A549 treated with CORT108297 at 1 μM for 4 hours (cell line): ENCODE results near the gene CR1. TPM values are rescaled to one million over a fixed set of nuclear protein-coding genes. Genes with fewer than 3 reads are reported as not detected.

Experiments
- total RNA-seq: library from RNA; stranded (reverse); fragments of 200-300 nt; extraction: Qiagen RNA extraction; gene quantifications from 5 replicates; pipeline ENCODE4 v1.2.3, GENCODE V29; 2022

Gene CR1
- not detected in 5 replicates for total RNA-seq

GRCh38 chr1:207495801-207496792, at the start of gene CR1:
Gene CR1, plus strand, starts transcription at chr1:207496157. Its CDS starts 111 bp downstream, at chr1:207496268.

GRCh38 chr1:207454046-207454964, 41.7 kb upstream of the CR1 start, which contains the start of gene CR2:
Gene CR2, plus strand, starts transcription at chr1:207454328. Its CDS starts 91 bp downstream, at chr1:207454419.

GRCh38 chr1:207644852-207645634, 149.1 kb downstream of the CR1 start, which contains the start of gene CR1L:
Gene CR1L, plus strand, starts transcription at chr1:207645133. Its CDS starts 101 bp downstream, at chr1:207645234.

Other genes with a start within 250 kb of the CR1 start
- gene CD55, start 174.5 kb upstream of the CR1 start, total RNA-seq: 98.0 to 141 TPM (median 126 TPM) in 5 replicates
- 0.04 to 2.3 TPM in 2 of 5 replicates, not detected in the others for gene CR2, start 41.8 kb upstream of the CR1 start, total RNA-seq
- gene CR1L, start 149.0 kb downstream of the CR1 start, total RNA-seq: 0.16 TPM in 1 of 5 replicates, not detected in the others